GM19025 (cell line): ENCODE results near the gene ATP6V0A4.
"Not testable (repeated sequence)": the region's sequence is repeated elsewhere in the genome, so short reads cannot be mapped to it uniquely, and the experiment has no call there.

Source experiments
- ATAC-seq: cut with Tn5 transposase; IDR thresholded peaks from one replicate; pipeline ENCODE4 v1.9.1; 2021; ENCODE audit warnings: mild to moderate bottlenecking, low read depth, moderate library complexity; ENCODE audit not compliant: unreplicated experiment

The ATP6V0A4 gene

DNA sequence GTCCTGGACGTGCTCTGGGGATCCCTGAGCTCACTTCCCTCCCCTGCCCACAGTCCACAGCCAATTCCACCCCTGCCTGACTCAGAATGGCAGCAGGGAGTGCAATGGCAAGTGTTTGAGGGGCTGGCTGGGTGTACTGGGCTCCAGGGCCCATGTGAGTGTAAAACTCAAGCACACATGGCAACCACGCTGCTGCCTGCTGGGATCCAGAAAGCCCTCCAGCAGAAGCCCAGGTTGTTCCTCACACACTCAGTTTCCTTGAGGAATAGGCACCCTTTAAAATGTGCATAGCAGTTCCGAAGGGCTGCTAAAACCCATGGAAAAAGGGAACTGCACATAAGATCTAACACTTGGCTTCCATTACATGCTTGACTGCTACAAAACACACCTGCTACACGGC, 11.3 kb upstream of the ATP6V0A4 start:
- no peak for ATAC-seq

GRCh38 chr7:138804618-138805017, 6.6 kb upstream of the ATP6V0A4 start:
- ATAC-seq = no peak

DNA sequence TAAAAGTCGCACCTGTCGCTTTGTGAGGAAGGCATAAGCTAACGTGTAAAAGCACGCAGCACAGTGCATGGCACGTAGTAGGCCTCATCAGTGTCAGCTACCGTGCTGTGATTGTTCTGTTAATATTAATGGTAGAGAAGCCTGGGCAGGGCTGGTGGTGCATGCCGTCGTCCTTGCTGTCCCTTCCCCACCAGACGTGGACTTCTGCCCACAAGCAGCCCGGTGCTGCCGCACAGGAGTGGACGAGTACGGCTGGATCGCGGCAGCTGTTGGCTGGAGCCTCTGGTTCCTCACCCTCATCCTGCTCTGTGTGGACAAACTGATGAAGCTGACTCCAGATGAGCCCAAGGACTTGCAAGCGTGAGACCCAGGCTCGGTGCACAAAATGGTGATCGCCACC, 4.7 kb upstream of the ATP6V0A4 start:
- no peak for ATAC-seq

- ATAC-seq = no peak
These were observed 3.3 kb upstream of the ATP6V0A4 start for GRCh38 chr7:138801256-138801655.

GRCh38 chr7:138799336-138800000, 1.5 kb upstream of the ATP6V0A4 start:
- ATAC-seq = no peak

GRCh38 chr7:138798836-138799235, 840 bp upstream of the ATP6V0A4 start:
- ATAC-seq = no peak

- not testable (repeated sequence) for ATAC-seq
These were observed 950 bp downstream of the ATP6V0A4 start for GRCh38 chr7:138797046-138797445.

- no peak for ATAC-seq
These were observed 1.9 kb downstream of the ATP6V0A4 start for GRCh38 chr7:138796038-138796615.

DNA sequence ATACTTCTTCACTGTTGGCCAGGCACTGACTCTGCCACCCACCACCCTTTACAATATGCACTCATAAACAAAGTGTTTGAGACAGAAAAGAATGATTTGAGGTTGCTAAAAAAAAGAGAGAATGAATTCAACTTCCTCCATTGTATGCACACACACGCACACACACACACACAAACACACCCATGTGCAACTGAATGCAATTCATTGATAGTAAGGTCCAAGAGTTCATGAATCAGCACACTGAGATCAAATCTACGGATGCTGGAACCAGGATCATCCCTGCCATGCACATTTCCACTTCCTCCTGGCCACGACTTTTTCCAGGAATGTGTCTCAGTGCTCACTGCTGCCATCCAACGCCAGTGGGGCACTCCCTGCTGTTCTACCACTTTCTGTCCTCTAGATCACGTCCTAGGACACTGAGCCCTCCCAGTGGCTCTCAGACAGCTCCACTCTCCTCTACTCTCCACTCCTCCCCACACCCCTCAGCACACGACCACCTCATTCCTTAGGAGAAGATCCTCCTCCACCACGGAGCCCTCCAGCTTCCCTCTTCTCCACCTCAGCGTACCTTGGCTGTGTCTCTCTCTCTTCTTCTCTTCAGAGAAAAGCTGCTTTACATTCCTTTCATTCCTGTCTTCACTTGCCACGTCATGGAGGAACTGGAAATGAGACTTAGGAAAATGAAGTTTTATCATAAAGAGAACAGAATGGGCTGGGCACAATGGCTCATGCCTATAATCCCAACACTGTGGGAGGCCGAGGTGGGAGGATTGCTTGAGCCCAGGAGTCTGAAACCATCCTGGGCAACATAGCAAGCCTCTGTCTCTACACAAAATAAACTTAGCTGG, 12.2 kb downstream of the ATP6V0A4 start:
- no peak for ATAC-seq

GRCh38 chr7:138784692-138785091, 13.3 kb downstream of the ATP6V0A4 start:
- ATAC-seq = no peak

- no peak for ATAC-seq
These were observed 17.0 kb downstream of the ATP6V0A4 start for GRCh38 chr7:138781004-138781403.

DNA sequence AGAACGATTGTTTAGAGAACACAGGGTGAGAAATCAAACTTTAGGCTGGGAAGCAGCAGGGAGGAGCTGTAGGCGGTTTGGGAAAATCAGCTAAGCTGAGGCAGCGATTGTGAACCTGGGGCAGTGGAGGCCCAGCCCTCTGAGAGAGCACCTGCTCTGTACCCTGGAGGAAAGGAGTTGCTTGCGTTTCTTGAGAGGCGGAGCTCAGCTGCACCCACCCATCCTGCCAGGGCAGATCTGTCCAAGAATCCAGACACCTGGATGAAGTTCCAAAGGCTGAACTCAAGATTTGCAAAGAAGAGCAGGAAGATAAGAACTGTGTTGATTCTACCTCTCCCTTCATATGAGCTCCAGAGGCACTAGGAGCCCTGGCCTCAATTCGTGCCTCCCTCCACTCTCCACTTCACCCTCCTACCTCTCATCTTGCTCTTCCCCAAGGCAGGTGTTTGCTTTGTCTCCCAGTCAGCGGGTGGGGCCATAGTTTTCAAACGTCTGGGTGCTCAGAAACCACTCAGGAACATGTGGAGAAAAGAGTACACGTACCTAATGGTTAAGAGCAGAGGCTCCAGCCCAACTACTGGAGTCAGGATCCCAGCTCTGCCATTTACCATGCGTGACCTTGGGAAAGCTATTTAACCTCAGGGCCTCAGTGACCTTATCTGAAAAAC, 21.7 kb downstream of the ATP6V0A4 start:
- ATAC-seq = no peak

- ATAC-seq = no peak
These were observed 24.2 kb downstream of the ATP6V0A4 start for GRCh38 chr7:138773817-138774216.

GRCh38 chr7:138773176-138773575, 24.8 kb downstream of the ATP6V0A4 start:
- ATAC-seq = no peak

DNA sequence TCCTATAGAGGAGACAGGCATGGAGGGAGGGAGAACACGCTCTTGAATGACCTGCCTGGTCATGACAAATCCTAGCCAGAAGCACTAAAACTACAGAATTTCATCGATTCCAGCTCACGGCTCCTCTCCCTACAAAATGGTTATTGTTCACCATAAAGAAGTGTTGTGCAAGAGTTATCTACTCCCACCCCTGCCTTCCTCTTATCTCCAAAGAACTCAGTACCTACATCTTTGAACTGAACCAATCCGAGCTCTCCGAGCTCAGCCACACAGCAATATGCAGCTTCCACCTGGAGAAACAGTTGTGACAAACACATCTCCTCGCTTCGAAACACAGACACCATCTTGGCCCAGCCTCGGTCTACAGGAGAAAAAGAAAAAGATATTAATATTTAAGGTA, 27.1 kb downstream of the ATP6V0A4 start:
- no peak for ATAC-seq

DNA sequence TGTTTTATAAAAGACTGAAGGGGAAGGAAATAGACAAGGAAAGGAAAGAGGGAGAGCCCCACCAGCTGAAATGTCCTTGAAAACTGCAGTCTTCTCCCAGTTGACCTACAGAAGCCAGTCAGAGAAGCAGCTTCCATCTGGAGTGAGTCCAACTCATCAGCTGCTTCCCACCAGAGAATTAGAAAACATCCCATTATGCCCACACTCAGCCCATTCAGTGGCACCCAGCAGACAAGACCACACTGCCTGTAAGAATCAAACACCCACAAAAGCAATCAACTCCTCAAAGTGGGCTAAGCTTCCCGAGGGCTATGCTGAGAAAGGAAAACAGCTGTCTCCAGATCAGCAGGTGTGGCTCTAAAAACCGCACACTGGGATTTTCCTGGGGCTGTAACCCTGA, 29.8 kb downstream of the ATP6V0A4 start:
- ATAC-seq = no peak

DNA sequence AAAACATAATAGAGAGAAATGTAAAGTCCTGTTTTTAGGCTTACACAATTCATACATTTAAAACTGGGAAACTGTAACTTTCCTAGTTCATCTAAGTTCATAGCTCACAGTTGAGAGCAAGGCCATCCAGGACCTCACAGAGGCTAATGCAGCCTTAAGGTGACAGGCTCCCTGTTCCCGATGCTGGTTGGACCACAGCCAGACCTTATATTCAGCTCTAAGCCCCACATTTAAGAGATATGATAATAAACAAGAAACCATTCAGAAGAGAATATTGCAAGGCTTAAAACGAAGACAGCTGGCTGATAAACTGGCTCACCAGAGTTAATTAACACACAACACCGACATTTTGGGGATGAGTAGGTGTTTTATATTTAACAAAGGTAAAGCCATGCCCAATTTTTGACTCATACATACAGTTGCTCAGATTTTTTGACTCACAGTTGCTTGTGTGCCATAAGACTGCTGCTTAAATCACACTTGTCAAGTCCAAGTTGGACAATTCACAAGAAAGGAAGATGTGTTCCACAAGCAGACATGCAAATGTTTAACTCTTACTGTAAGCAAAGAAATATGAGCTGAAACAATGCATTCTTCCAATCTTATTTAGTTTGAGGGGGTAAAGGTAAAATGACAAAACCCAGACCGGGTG, 41.3 kb downstream of the ATP6V0A4 start:
- ATAC-seq = no peak

GRCh38 chr7:138755842-138756590, 42.0 kb downstream of the ATP6V0A4 start:
- no peak for ATAC-seq

DNA sequence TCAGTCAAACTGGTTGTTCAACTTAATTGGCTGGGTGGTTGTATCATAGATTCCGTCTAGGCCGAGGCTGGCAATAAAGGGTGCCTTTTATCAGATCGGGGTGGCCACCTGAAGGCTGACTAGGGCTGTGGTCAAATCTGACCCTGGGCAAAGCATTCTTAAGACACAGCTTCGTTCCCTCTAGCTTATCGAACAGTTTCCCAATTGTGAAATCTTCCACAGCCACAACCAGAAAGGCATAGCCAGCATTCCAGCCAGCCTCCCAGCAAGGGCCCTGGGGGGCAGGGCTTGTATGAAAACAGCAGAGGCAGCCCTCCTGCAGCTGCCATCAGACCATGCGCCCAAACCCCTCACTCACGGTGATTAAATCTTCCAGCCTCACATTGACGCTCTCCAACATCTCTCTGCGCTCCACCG, 42.7 kb downstream of the ATP6V0A4 start:
- no peak for ATAC-seq

- ATAC-seq = no peak
These were observed 44.4 kb downstream of the ATP6V0A4 start for GRCh38 chr7:138753610-138754009.
